Effector memory CD4-positive, alpha-beta T cell (primary cell): ENCODE results near the gene ETNK2.
A peak's percentile ranks its signal among the peaks of the same experiment; 100 is the strongest.

ENCODE experiments used
- DNase-seq, 3 donors: peaks; one replicate each; pipeline ENCODE4 v3.0.0-alpha.2; 2020
- H3K27ac ChIP-seq: 2 replicates; pipeline ENCODE4 v1.7.0; 2013; ENCODE audit warnings: mild to moderate bottlenecking, low read length, moderate library complexity; ENCODE audit not compliant: insufficient read depth, poor library complexity, severe bottlenecking
- H3K27me3 ChIP-seq: replicated peaks from 2 replicates; pipeline ENCODE4 v1.7.0; 2013; ENCODE audit warnings: mild to moderate bottlenecking, low read length; ENCODE audit not compliant: insufficient read depth, control insufficient read depth, poor library complexity, severe bottlenecking
- H3K36me3 ChIP-seq: 2 replicates; pipeline ENCODE4 v1.7.0; 2013; ENCODE audit warnings: mild to moderate bottlenecking, low read length, moderate library complexity; ENCODE audit not compliant: control insufficient read depth, insufficient read depth
- H3K4me1 ChIP-seq: 2 replicates; pipeline ENCODE4 v1.7.0; 2013; ENCODE audit warnings: low read length, mild to moderate bottlenecking; ENCODE audit not compliant: control insufficient read depth, insufficient read depth, poor library complexity, severe bottlenecking
- H3K4me3 ChIP-seq: 2 replicates; pipeline ENCODE4 v1.7.0; 2013; ENCODE audit warnings: low read length, low read depth, mild to moderate bottlenecking; ENCODE audit not compliant: insufficient read depth, poor library complexity, severe bottlenecking
- H3K9me3 ChIP-seq: 2 replicates; pipeline ENCODE4 v1.7.0; 2013; ENCODE audit warnings: mild to moderate bottlenecking, low read length, moderate library complexity; ENCODE audit not compliant: control insufficient read depth

ETNK2 gene

DNA sequence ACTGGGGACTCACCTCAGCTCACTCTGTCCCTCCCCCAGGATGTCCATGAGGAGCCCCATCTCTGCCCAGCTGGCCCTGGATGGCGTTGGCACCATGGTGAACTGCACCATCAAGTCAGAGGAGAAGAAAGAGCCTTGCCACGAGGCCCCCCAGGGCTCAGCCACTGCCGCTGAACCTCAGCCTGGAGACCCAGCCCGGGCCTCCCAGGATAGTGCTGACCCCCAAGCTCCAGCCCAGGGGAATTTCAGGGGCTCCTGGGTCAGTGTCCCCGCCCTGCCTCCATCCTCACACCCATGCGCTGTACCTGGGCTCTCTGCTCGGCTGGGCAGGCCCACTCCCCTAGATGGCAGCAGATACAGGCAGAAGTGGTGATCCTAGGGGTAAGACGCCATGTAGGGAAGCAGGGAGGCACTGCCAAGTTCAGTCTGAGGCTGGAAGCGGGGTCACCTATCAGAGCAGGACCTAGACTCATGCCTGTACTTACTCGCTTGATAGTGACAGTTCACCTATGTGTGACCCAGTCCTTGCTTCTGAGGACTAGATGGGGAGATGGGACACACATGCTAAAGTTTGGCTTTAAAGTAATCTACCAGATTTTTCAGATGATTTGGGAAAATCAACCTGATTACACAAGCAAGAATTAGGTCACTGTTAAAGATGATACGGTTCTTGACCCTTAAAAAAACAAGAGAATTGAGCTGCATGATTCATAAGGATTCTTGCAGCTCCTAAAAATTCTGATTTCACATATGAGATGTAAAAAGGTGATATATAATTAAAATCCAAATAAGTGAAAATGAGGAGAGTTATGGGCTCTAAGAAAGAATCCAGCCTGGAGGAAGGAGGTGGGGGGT lies 38.7 kb downstream of the ETNK2 start:
- no peaks in the 10 kb centered on the region for H3K4me1 ChIP-seq
- H3K4me3 ChIP-seq: no peak overlapping the region
- DNase-seq: no peak
- H3K9me3 ChIP-seq: no peaks in the 10 kb centered on the region
- H3K36me3 ChIP-seq: no peaks in the 10 kb centered on the region
- no peak overlapping the region for H3K27ac ChIP-seq
- no peaks in the 10 kb centered on the region for H3K27me3 ChIP-seq

DNA sequence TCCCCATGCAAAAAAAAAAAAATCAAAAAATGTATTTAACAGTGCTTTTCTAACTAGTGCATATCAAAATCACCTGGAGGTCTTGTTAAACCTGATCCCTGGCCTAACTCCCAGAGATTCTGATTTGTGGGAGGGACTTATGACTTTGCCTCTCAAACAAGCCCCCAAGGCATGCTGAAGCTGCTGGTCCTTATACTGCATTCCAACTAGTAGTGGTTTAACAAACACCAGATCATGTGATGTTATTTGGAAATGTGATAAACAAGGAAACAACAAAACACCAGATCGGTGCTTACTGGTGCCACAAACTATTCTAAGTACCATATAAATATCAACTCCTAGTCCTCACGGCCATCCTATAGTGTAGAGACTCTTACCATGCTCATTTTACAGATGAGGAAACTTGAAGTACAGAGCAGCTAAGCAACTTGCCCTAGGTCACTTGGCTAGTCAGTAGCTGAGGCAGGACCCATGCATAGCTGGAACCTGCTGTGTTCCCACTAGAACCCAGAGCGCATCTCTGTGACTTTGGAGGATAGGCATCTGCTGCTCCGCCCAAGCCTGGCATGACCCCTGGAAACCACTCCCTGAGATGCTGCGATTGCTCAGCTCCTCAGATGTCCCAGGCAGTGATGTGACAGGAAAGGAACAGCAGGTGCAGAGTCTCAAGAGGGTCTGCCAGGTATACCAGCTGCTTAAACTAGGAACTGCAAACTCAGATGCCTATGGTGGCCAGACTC lies 40.8 kb downstream of the ETNK2 start:
- Histone ChIP-seq H3K27ac (no peak overlapping the region), H3K4me3 (no peak overlapping the region), H3K27me3 (no peaks in the 10 kb centered on the region), H3K36me3 (no peaks in the 10 kb centered on the region), H3K4me1 (no peaks in the 10 kb centered on the region), H3K9me3 (no peaks in the 10 kb centered on the region)
- DNase-seq: no peak

GRCh38 chr1:204108312-204109141 lies 43.3 kb downstream of the ETNK2 start:
- no peak for DNase-seq

DNA sequence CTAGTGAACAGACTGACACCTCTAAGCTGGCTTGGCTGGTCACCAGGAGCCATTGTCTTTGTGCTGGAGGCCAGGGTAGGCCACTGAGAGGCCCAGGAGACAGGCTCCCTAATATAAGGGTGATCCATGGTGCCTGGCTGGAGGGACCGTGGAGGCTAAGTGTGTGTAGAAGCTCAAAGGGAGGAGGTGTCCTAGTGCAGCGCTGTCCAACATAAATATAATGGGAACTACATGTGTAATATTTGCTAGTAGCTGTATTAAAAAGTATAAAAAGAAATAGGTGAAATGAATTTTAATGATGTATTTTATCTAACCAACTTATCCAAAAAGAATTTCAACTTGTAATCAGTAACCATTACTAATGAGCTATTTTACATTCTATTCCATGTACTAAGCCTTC lies 44.0 kb downstream of the ETNK2 start:
- no peak overlapping the region for H3K4me3 ChIP-seq
- no peaks in the 10 kb centered on the region for H3K27me3 ChIP-seq
- no peak for DNase-seq
- peaks cover 21% of the 10 kb centered on the region for H3K4me1 ChIP-seq
- no peaks in the 10 kb centered on the region for H3K9me3 ChIP-seq
- no peaks in the 10 kb centered on the region for H3K36me3 ChIP-seq
- H3K27ac ChIP-seq: no peak overlapping the region

More at GRCh38 chr1:204108312-204109141, 43.3 kb downstream of the ETNK2 start:
- H3K4me3 ChIP-seq: no peak overlapping the region
- H3K27ac ChIP-seq: no peak overlapping the region
- H3K36me3 ChIP-seq: no peaks in the 10 kb centered on the region
- no peaks in the 10 kb centered on the region for H3K27me3 ChIP-seq
- no peaks in the 10 kb centered on the region for H3K9me3 ChIP-seq
- H3K4me1 ChIP-seq: peaks cover 18% of the 10 kb centered on the region

GRCh38 chr1:204106825-204107224 lies 45.0 kb downstream of the ETNK2 start:
- H3K9me3 ChIP-seq: no peaks in the 10 kb centered on the region
- no peak overlapping the region for H3K4me3 ChIP-seq
- H3K36me3 ChIP-seq: no peaks in the 10 kb centered on the region
- H3K4me1 ChIP-seq: peaks cover 25% of the 10 kb centered on the region
- no peaks in the 10 kb centered on the region for H3K27me3 ChIP-seq
- H3K27ac ChIP-seq: no peak overlapping the region
- no peak for DNase-seq

DNA sequence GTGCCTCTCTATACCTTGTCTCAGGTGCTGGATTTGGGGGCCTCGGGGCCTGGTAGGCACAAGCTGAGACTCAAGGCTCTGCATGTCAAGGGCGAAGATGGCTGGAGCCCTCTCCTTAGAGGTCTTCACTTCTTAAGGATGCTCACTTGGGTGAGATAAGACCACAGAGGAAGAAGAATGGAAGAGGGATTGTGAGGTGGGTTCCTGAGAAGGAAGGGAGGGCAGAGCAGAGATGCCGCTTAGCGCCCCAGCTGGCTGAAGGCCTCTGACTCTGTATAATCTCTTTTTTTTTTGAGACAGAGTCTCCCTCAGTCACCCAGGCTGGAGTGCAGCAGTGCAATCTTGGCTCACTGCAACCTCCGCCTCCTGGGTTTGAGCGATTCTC lies 46.7 kb downstream of the ETNK2 start:
- H3K27me3 ChIP-seq: no peaks in the 10 kb centered on the region
- peak overlapping the region; percentile 63 for H3K27ac ChIP-seq
- no peaks in the 10 kb centered on the region for H3K36me3 ChIP-seq
- peaks cover 29% of the 10 kb centered on the region for H3K4me1 ChIP-seq
- DNase-seq: no peak
- H3K4me3 ChIP-seq: no peak overlapping the region
- no peaks in the 10 kb centered on the region for H3K9me3 ChIP-seq

DNA sequence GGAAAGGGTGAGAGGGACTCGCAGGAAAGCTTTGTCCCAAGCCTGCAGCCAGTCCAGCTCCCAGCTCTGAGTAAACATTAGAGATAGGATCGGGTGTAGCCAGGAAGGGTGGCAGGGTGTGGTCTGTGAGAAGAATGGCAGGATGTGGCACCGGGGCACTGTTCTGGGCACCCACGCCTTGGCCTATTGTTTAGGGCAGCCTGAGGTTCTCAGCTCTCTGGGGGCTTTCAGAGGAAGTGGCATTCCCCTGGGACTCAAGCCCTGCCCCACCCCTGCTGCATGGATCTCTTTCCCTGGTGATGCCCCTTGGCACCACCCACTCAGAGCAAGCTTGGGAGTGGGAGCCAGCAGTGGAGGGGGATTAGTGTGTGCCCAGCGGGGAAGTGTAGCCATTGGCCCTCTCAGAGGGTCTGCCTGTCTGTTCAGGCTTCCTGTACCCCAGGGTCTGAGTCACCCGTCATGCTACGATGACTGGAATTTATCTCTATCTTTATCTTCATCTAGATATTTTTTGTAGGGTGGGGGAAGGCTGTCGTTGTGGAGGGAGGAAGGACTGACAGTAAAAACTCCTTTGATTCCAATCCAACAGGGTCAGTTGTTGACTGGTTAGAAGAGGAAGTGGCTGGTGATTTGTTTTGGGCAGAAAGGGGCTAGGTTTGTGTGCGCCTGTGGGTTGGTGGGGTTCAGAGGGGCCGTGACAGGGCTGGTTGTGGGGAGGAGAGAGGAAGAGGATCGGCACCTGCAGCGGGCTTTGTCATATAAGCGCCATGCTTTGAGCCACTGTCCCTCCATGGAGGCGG lies 47.3 kb downstream of the ETNK2 start:
- H3K27ac ChIP-seq: peak overlapping the region; percentile 63
- peak overlapping the region; percentile 4 for H3K4me3 ChIP-seq
- H3K4me1 ChIP-seq: peaks cover 29% of the 10 kb centered on the region
- no peaks in the 10 kb centered on the region for H3K9me3 ChIP-seq
- H3K27me3 ChIP-seq: no peaks in the 10 kb centered on the region
- H3K36me3 ChIP-seq: no peaks in the 10 kb centered on the region
- DNase-seq: no peak

DNA sequence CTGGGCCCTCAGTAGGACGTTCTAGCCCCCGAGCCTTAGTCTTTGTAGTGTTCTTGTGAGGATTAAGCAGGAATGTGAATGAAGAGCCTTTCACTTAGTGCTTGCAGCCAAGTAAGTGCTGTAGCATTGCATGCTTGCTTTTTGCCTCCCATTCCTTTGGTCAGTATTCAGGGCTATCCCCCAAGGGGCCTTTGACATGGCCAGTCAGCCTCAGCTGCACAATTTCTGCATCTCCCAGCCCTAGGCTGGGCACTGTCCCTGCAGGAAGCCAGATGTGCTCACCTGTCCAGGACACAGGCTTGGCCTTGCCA lies 48.5 kb downstream of the ETNK2 start:
- no peaks in the 10 kb centered on the region for H3K36me3 ChIP-seq
- peaks cover 29% of the 10 kb centered on the region for H3K4me1 ChIP-seq
- no peak overlapping the region for H3K4me3 ChIP-seq
- H3K27me3 ChIP-seq: no peaks in the 10 kb centered on the region
- H3K27ac ChIP-seq: peak overlapping the region; percentile 63
- no peaks in the 10 kb centered on the region for H3K9me3 ChIP-seq
- DNase-seq: no peak

DNA sequence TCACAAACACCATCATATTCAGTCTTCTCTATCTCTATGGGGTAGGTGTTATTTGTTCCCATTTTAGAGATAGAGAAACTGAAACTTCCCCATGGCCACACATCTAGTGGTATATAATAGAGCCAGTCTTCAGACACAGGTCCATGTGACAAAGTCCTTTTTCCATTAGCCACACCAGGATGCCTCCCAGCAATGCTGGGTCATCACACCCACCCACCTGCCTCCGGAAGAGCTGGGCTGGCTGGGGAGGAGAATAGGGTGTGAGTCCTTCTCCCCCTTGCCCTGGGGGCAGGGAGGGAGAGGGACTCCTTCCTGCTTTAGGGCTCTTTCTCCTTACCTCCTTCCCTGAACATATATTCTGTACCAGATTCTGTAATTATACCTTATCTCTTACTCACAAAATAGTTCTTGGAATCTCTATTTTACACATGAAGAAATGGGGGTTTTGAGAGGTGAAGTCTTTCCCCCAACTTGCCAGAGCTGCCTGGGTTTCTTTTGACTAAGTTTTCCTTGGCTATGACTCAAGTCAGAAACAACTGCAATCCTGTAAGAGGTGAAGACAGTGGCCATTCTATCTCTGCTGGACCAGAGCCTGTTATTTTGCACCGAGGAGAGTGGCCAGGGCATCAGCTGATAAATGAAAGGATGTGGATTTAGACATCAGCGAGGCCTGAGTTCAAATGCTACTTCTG lies 49.0 kb downstream of the ETNK2 start:
- Histone ChIP-seq H3K4me3 (no peak overlapping the region), H3K9me3 (no peaks in the 10 kb centered on the region), H3K27me3 (no peaks in the 10 kb centered on the region), H3K4me1 (peaks cover 29% of the 10 kb centered on the region), H3K36me3 (no peaks in the 10 kb centered on the region), H3K27ac (no peak overlapping the region)
- no peak for DNase-seq
